ENCODE data around the gene ZNF234.

Gene ZNF234

GRCh38 chr19:44141191-44142058 is at the start of gene ZNF234:
Gene ZNF234, plus strand, starts transcription at chr19:44141554. Its CDS starts 3,079 bp downstream, at chr19:44144633.
- peak; percentile 97 for ATAC-seq
- TF ChIP-seq ESRRG (CRISPR knock-in tag; IDR thresholded peaks at IDR 0.05), result no peak
- no peak for TF ChIP-seq OSR1 (CRISPR knock-in tag; IDR thresholded peaks at IDR 0.05)
- no peak for TF ChIP-seq ZNF70 (CRISPR knock-in tag; IDR thresholded peaks at IDR 0.05)
- no peak for TF ChIP-seq RARB (CRISPR knock-in tag; IDR thresholded peaks at IDR 0.05)
- no peak for TF ChIP-seq PPARA (CRISPR knock-in tag; IDR thresholded peaks at IDR 0.05; ENCODE audit: borderline replicate concordance)
- no peak for TF ChIP-seq CREB5 (CRISPR knock-in tag; IDR thresholded peaks at IDR 0.05; ENCODE audit: low read depth)
- TF ChIP-seq ZNF8 (CRISPR knock-in tag; IDR thresholded peaks at IDR 0.05), result no peak
- TF ChIP-seq POU6F1 (CRISPR knock-in tag; IDR thresholded peaks at IDR 0.05; ENCODE audit: borderline replicate concordance, low read depth), result no peak
- TF ChIP-seq PATZ1 (CRISPR knock-in tag; IDR thresholded peaks at IDR 0.05; ENCODE audit: borderline replicate concordance), result no peak
- no peak for TF ChIP-seq ZFP3 (CRISPR knock-in tag; IDR thresholded peaks at IDR 0.05)
- no peak for TF ChIP-seq GLIS3 (CRISPR knock-in tag; IDR thresholded peaks at IDR 0.05)
- TF ChIP-seq CSDC2 (CRISPR knock-in tag; IDR thresholded peaks at IDR 0.05), result no peak
- TF ChIP-seq TOX (CRISPR knock-in tag; IDR thresholded peaks at IDR 0.05; ENCODE audit: borderline replicate concordance), result no peak
- no peak for TF ChIP-seq TCF4 (CRISPR knock-in tag; IDR thresholded peaks at IDR 0.05; ENCODE audit: borderline replicate concordance)
- no peak for TF ChIP-seq SNAI2 (CRISPR knock-in tag; IDR thresholded peaks at IDR 0.05)
- no peak for TF ChIP-seq BACH2 (CRISPR knock-in tag; IDR thresholded peaks at IDR 0.05; ENCODE audit: borderline replicate concordance)
- no peak for TF ChIP-seq TSHZ2 (CRISPR knock-in tag; IDR thresholded peaks at IDR 0.05)
- no peak for TF ChIP-seq ISL1 (CRISPR knock-in tag; IDR thresholded peaks at IDR 0.05)

GRCh38 chr19:44092108-44092507 is 49.2 kb upstream of the ZNF234 start:
- ATAC-seq, result no peak
- TF ChIP-seq CREB5 (CRISPR knock-in tag; IDR thresholded peaks at IDR 0.05; ENCODE audit: low read depth) (no peak), CSRNP3 (CRISPR knock-in tag; IDR thresholded peaks at IDR 0.05) (no peak), ARNTL (CRISPR knock-in tag; IDR thresholded peaks at IDR 0.05; ENCODE audit: borderline replicate concordance, low read depth) (no peak), SNAI2 (CRISPR knock-in tag; IDR thresholded peaks at IDR 0.05) (no peak), ZNF565 (CRISPR knock-in tag; conservative IDR thresholded peaks at IDR 0.05; ENCODE audit: low read depth) (no peak), ZNF70 (CRISPR knock-in tag; IDR thresholded peaks at IDR 0.05) (no peak), TSHZ2 (CRISPR knock-in tag; IDR thresholded peaks at IDR 0.05) (no peak), ZFP30 (CRISPR knock-in tag; IDR thresholded peaks at IDR 0.05) (no peak), BACH2 (CRISPR knock-in tag; IDR thresholded peaks at IDR 0.05; ENCODE audit: borderline replicate concordance) (no peak), ZC3H10 (CRISPR knock-in tag; IDR thresholded peaks at IDR 0.05) (no peak), RARB (CRISPR knock-in tag; IDR thresholded peaks at IDR 0.05) (no peak), ESRRG (CRISPR knock-in tag; IDR thresholded peaks at IDR 0.05) (no peak), GLIS3 (CRISPR knock-in tag; IDR thresholded peaks at IDR 0.05) (no peak), TCF4 (CRISPR knock-in tag; IDR thresholded peaks at IDR 0.05; ENCODE audit: borderline replicate concordance) (no peak), OSR1 (CRISPR knock-in tag; IDR thresholded peaks at IDR 0.05) (no peak), ISL1 (CRISPR knock-in tag; IDR thresholded peaks at IDR 0.05) (no peak), PPARA (CRISPR knock-in tag; IDR thresholded peaks at IDR 0.05; ENCODE audit: borderline replicate concordance) (no peak)

All from SK-N-SH treated with all-trans-retinoic acid at 6 μM for 48 hours (cell line).